Coronary artery (tissue), 2 donors: ENCODE results near the gene ERICH4.

Source experiments
- DNase-seq: peaks from one replicate; pipeline ENCODE4 v3.0.0-alpha.2; 2017; ENCODE audit warnings: low spot score
- H3K27ac ChIP-seq, 2 donors: fragments of 200-600 bp; sonication (generic); one replicate each; pipeline ENCODE4 v1.5.1; 2016 to 2019
- H3K4me3 ChIP-seq: fragments of 200-600 bp; sonication (generic); 2 replicates; pipeline ENCODE4 v1.5.1; 2016; ENCODE audit warnings: mild to moderate bottlenecking, moderate library complexity
- CTCF ChIP-seq: fragments of 200-600 bp; sonication (generic); IDR thresholded peaks from one replicate; pipeline ENCODE4 v1.5.1; 2019; ENCODE audit warnings: antibody characterized with exemption

The ERICH4 gene

GRCh38 chr19:41442473-41443355, at the start of gene ERICH4:
TSS of gene ERICH4 (plus strand) at chr19:41443156. CDS start at chr19:41443170, 14 bp downstream.
- H3K27ac ChIP-seq, result no peak within 1 kb of the TSS
- DNase-seq, result peak; percentile 68
- no peak within 1 kb of the TSS for H3K4me3 ChIP-seq
- no peak for TF ChIP-seq CTCF

DNA sequence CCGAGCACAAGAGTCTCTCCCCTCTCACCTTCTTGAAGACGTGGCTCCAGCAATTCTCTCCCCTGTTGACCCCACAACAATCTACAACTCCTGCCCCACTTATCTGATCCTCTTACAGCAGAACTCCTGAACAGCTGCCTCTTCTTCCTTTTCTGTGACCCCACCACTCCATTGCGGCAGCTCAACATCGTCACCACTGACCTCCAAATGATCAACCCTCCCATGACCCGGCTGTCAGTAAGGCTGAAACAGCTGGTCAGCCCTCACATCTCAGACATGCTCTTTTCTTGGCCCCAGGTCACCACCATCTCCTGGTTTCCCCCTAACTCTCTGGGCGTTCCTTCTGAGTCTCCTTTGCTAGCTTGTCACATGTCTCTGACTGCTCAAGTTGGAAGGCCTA, 47.6 kb upstream of the ERICH4 start:
- Histone ChIP-seq H3K27ac (no peak overlapping the region), H3K4me3 (no peak overlapping the region)
- no peak for TF ChIP-seq CTCF
- no peak for DNase-seq

- no peak for TF ChIP-seq CTCF
Observed at GRCh38 chr19:41397086-41398049, 45.6 kb upstream of the ERICH4 start, which contains the start of the genes BCKDHA and EXOSC5. TSS of gene BCKDHA (plus strand) at chr19:41397818. CDS start at chr19:41397828, 10 bp downstream. TSS of gene EXOSC5 (minus strand) at chr19:41397359. CDS start at chr19:41397328, 31 bp downstream.

DNA sequence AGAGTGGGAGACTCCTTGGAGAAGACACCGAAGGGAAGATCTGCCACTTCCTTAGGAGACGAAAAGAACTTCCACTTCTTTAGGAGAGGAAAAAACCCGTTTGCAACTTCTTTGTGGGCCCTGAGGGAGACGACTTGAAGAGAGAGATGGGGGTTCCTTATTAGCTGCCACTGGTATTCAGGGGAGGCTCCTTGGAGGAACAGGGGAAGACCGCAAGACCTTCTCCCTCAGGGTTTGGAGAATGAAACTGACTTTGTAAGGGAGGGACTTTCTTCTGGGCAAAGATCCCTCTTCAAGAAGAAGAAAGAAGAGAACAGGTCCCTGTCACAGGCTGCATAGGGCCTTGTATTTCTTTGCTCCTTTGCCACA, 44.9 kb upstream of the ERICH4 start:
- no peak for TF ChIP-seq CTCF
- H3K4me3 ChIP-seq, result peak overlapping the region; percentile 79
- H3K27ac ChIP-seq, result peak overlapping the region; percentile 72 to 80
- DNase-seq, result no peak

More at GRCh38 chr19:41397086-41398049, 45.6 kb upstream of the ERICH4 start, which contains the start of the genes BCKDHA and EXOSC5:
- Histone ChIP-seq H3K27ac (peak within 1 kb of the TSS; percentile 72 to 80), H3K4me3 (peak within 1 kb of the TSS; percentile 79)
- DNase-seq, result peak; percentile 99

GRCh38 chr19:41398598-41398997, 44.4 kb upstream of the ERICH4 start:
- H3K27ac ChIP-seq, result no peak overlapping the region

GRCh38 chr19:41399091-41399490, 43.9 kb upstream of the ERICH4 start:
- Histone ChIP-seq H3K4me3 (peak overlapping the region; percentile 79), H3K27ac (no peak overlapping the region)
- DNase-seq, result no peak
- TF ChIP-seq CTCF, result no peak

More at GRCh38 chr19:41398598-41398997, 44.4 kb upstream of the ERICH4 start:
- H3K4me3 ChIP-seq, result peak overlapping the region; percentile 79
- DNase-seq, result no peak
- no peak for TF ChIP-seq CTCF
